Neutrophil (primary cell): ENCODE results near the gene TDP2.

Experiments
- H3K27ac ChIP-seq: fragments of 200-600 bp; sonication (generic); 2 replicates; pipeline ENCODE4 v1.5.1; 2016; ENCODE audit warnings: mild to moderate bottlenecking, moderate library complexity
- H3K27me3 ChIP-seq: fragments of 200-600 bp; sonication (generic); 2 replicates; pipeline ENCODE4 v1.6.0; 2016; ENCODE audit warnings: mild to moderate bottlenecking
- H3K36me3 ChIP-seq: fragments of 200-600 bp; sonication (generic); 2 replicates; pipeline ENCODE4 v1.5.1; 2017
- H3K4me1 ChIP-seq, 2 experiments: fragments of 200-600 bp in 1 of 2; sonication (generic) in 1 of 2; 1 replicate in 1 of 2; 2 replicates in 1 of 2; pipeline versions ENCODE4 v1.5.1 to v1.6.1; 2013 to 2016; ENCODE audit warnings: low read depth in 1 of 2, low read length in 1 of 2, mild to moderate bottlenecking in 1 of 2, moderate library complexity in 1 of 2; ENCODE audit not compliant: control insufficient read depth in 1 of 2, insufficient read depth in 1 of 2
- H3K4me3 ChIP-seq, 2 experiments: fragments of 200-600 bp in 1 of 2; sonication (generic) in 1 of 2; 1 replicate in 1 of 2; 2 replicates in 1 of 2; pipeline ENCODE4 v1.5.1; 2013 to 2016; ENCODE audit warnings: low read depth in 1 of 2, low read length in 1 of 2, mild to moderate bottlenecking in 1 of 2, moderate library complexity in 1 of 2
- H3K9me3 ChIP-seq: fragments of 200-600 bp; sonication (generic); 2 replicates; pipeline ENCODE4 v1.5.1; 2016
- CTCF ChIP-seq: fragments of 200-600 bp; sonication (generic); IDR thresholded peaks from 2 replicates; pipeline ENCODE4 v1.5.1; 2016; ENCODE audit warnings: antibody characterized with exemption

The TDP2 gene

GRCh38 chr6:24600903-24601302 is 65.8 kb downstream of the TDP2 start:
- H3K4me1 ChIP-seq: no peaks in the 10 kb centered on the region
- no peaks in the 10 kb centered on the region for H3K9me3 ChIP-seq
- H3K27me3 ChIP-seq: no peaks in the 10 kb centered on the region
- H3K27ac ChIP-seq: no peak overlapping the region
- H3K36me3 ChIP-seq: no peaks in the 10 kb centered on the region
- TF ChIP-seq CTCF: no peak
- no peak overlapping the region for H3K4me3 ChIP-seq
